ENCODE results near the gene OGDHL.
"Not testable (repeated sequence)": the region's sequence is repeated elsewhere in the genome, so short reads cannot be mapped to it uniquely, and the experiment has no call there.

OGDHL gene

GRCh38 chr10:49740346-49741107 is 21.6 kb downstream of the OGDHL start:
- TF ChIP-seq POLR2A (IDR thresholded peaks at IDR 0.05; ENCODE audit: low read length), result no peak
- TF ChIP-seq GATA1 (IDR thresholded peaks at IDR 0.05; ENCODE audit: low read depth, low read length), result no peak

GRCh38 chr10:49739426-49739825 is 22.7 kb downstream of the OGDHL start:
- TF ChIP-seq GATA1 (IDR thresholded peaks at IDR 0.05; ENCODE audit: low read depth, low read length) (no peak), POLR2A (IDR thresholded peaks at IDR 0.05; ENCODE audit: low read length) (no peak)
- no peak for DNase-seq

More at GRCh38 chr10:49740346-49741107, 21.6 kb downstream of the OGDHL start:
- no peak for DNase-seq

- DNase-seq, result no peak
- TF ChIP-seq POLR2A (IDR thresholded peaks at IDR 0.05; ENCODE audit: low read length), result no peak
- no peak for TF ChIP-seq GATA1 (IDR thresholded peaks at IDR 0.05; ENCODE audit: low read depth, low read length)
Observed at GRCh38 chr10:49738616-49739360, 23.3 kb downstream of the OGDHL start.

GRCh38 chr10:49737474-49738201 is 24.5 kb downstream of the OGDHL start:
- DNase-seq, result no peak
- TF ChIP-seq GATA1 (IDR thresholded peaks at IDR 0.05; ENCODE audit: low read depth, low read length) (no peak), POLR2A (IDR thresholded peaks at IDR 0.05; ENCODE audit: low read length) (no peak)

- no peak for DNase-seq
- TF ChIP-seq POLR2A (IDR thresholded peaks at IDR 0.05; ENCODE audit: low read length) (no peak), GATA1 (IDR thresholded peaks at IDR 0.05; ENCODE audit: low read depth, low read length) (no peak)
Observed at GRCh38 chr10:49736564-49737113, 25.5 kb downstream of the OGDHL start.

GRCh38 chr10:49735848-49736563 is 26.1 kb downstream of the OGDHL start:
- no peak for TF ChIP-seq GATA1 (IDR thresholded peaks at IDR 0.05; ENCODE audit: low read depth, low read length)
- no peak for TF ChIP-seq POLR2A (IDR thresholded peaks at IDR 0.05; ENCODE audit: low read length)

DNA sequence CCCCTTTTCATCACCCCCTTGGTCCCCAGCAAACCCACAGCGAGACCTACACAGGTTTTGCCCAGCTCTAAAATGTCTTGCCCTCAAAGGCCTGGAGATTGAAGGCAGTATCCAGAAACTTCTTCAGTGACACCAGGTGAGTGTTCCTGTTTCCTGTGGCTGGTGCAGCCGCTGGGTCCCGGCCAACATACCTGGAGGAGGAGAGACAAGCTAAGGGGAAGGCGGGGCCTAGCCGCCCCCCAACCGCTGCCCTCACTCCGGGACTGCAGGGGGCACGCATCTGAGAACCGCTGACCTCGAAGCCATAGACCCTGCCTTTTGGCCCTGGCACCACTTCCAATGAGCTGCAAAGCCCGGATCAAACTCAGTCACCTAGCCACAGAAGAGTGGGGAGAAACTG is 27.0 kb downstream of the OGDHL start:
- DNase-seq, result no peak
- no peak for TF ChIP-seq GATA1 (IDR thresholded peaks at IDR 0.05; ENCODE audit: low read depth, low read length)

More at GRCh38 chr10:49735848-49736563, 26.1 kb downstream of the OGDHL start:
- no peak for DNase-seq

DNA sequence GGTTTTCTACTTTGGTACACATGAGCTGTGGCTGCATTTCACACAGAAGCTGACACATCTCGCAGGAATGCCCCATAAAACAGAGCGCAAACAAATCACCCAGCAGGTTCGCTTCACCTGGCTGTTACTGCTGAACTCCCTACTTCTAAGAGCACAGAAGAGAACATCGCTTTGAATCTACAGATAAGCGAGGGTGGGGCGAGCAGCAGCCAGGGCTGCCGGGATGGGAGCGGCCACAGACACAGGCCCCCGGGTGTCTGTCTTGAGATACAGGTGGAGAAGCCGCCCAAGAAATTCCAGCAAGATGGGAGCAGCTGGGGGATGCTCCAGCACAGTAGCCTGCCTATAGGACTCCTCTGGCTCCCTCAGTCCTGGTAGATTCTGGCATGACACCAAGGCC is 27.4 kb downstream of the OGDHL start:
- TF ChIP-seq GATA1 (IDR thresholded peaks at IDR 0.05; ENCODE audit: low read depth, low read length) (no peak), POLR2A (IDR thresholded peaks at IDR 0.05; ENCODE audit: low read length) (no peak)
- DNase-seq, result no peak

- no peak for DNase-seq
- no peak for TF ChIP-seq GATA1 (IDR thresholded peaks at IDR 0.05; ENCODE audit: low read depth, low read length)
- TF ChIP-seq POLR2A (IDR thresholded peaks at IDR 0.05; ENCODE audit: low read length), result no peak
Observed at GRCh38 chr10:49733866-49734265, 28.3 kb downstream of the OGDHL start.

- no peak for DNase-seq
- TF ChIP-seq GATA1 (IDR thresholded peaks at IDR 0.05; ENCODE audit: low read depth, low read length) (no peak), POLR2A (IDR thresholded peaks at IDR 0.05; ENCODE audit: low read length) (no peak)
Observed at GRCh38 chr10:49726593-49726992, 35.5 kb downstream of the OGDHL start.

DNA sequence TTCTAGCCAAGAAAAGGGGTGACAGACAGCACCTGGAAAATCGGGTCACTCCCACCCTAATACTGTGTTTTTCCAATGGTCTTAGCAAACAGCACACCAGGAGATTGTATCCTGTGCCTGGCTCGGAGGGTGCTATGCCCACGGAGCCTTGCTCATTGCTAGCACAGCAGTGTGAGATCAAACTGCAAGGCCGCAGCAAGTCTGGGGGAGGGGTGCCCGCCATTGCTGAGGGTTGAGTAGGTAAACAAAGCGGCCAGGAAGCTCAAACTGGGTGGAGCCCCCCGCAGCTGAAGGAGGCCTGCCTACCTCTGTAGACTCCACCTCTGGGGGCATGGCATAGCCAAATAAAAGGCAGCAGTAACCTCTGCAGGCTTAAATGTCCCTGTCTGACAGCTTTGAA is 47.0 kb downstream of the OGDHL start:
- DNase-seq, result not testable (repeated sequence)

GRCh38 chr10:49713266-49713665 is 48.9 kb downstream of the OGDHL start:
- DNase-seq, result no peak
- TF ChIP-seq GATA1 (IDR thresholded peaks at IDR 0.05; ENCODE audit: low read depth, low read length) (no peak), POLR2A (IDR thresholded peaks at IDR 0.05; ENCODE audit: low read length) (no peak)

DNA sequence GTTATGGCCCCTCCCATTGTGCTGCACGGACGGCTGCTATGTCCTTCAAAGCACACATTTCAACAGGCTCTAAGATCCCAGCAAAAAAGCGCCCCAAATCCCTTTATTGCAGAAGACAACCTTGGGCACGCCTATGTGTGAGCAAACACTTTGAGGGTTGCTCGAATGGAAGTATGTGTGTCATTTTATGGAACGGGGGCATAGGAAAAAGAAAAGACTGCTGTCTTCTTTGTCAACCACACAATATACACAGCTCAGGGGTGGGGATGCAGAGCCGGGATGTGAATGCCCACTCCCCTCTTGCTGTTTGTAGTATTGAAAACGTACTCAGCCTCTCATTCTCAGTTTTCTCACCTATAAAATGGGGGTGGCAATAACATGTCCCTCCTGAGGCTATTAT is 50.6 kb downstream of the OGDHL start:
- no peak for DNase-seq
- TF ChIP-seq POLR2A (IDR thresholded peaks at IDR 0.05; ENCODE audit: low read length), result no peak

- TF ChIP-seq GATA1 (IDR thresholded peaks at IDR 0.05; ENCODE audit: low read depth, low read length) (no peak), POLR2A (IDR thresholded peaks at IDR 0.05; ENCODE audit: low read length) (no peak)
- no peak for DNase-seq
Observed at GRCh38 chr10:49710966-49711365, 51.2 kb downstream of the OGDHL start.
